GM12878 (cell line): ENCODE results near the gene MYBL2. TPM values are rescaled to one million over a fixed set of nuclear protein-coding genes. Genes with fewer than 3 reads are reported as not detected.

ENCODE experiments used
- ATAC-seq: fragments of 200-7000 bp; cut with Tn5 transposase; 3 replicates; pipeline ENCODE4 v1.9.1; 2020; ENCODE audit warnings: mild to moderate bottlenecking, moderate library complexity
- BruUV-seq: library from RNA; stranded (reverse); fragments of 400-500 nt; replicated peaks from 2 replicates; lab custom pipeline; 2021; lab: Mats Ljungman, UMichigan
- CTCF ChIA-PET: fragments of 300-600 bp; sonication (Branson Sonifier 250); formaldehyde crosslinking; extraction: SDS; loops from one replicate; lab custom pipeline; 2021; ENCODE audit warnings: inconsistent platforms; lab: Yijun Ruan, JAX
- POLR2A ChIA-PET: fragments of 350-600 bp; formaldehyde crosslinking; extraction: SDS; loops from one replicate; lab custom pipeline; 2021; ENCODE audit warnings: inconsistent platforms; lab: Charles Lee
- RAD21 ChIA-PET: fragments of 300-600 bp; sonication (Branson Sonifier 250); formaldehyde crosslinking; loops from one replicate; lab custom pipeline; 2023; ENCODE audit warnings: antibody characterized with exemption; ENCODE audit not compliant: unreplicated experiment; lab: Charles Lee
- SMC1A ChIA-PET: fragments of 300-600 bp; sonication (Branson Sonifier 250); formaldehyde crosslinking; loops from one replicate; lab custom pipeline; 2023; ENCODE audit not compliant: unreplicated experiment, uncharacterized antibody; lab: Charles Lee
- DNase-seq: peaks from one replicate; pipeline ENCODE4 v3.0.0-alpha.2; 2011; ENCODE audit warnings: low read depth, low spot score
- FAIRE-seq: peaks from 3 replicates; lab custom pipeline; 2011; peaks lifted over from hg19 to GRCh38; lab: Jason Lieb, UNC
- H2AFZ ChIP-seq: 2 replicates; pipeline ENCODE4 v1.6.0; 2011; ENCODE audit warnings: low read depth, low read length, control low read depth; ENCODE audit not compliant: control insufficient read depth
- H3K27ac ChIP-seq: 2 replicates; pipeline ENCODE4 v1.5.1; 2011; ENCODE audit warnings: control low read depth; ENCODE audit not compliant: control insufficient read depth, insufficient read depth
- H3K27me3 ChIP-seq, 2 experiments: replicated peaks in 1 of 2; 2 replicates each; pipeline versions ENCODE4 v1.6.0 to v1.6.1; 2011; ENCODE audit warnings: low read length in 1 of 2; ENCODE audit not compliant: control insufficient read depth in 2 of 2, insufficient read depth in 2 of 2
- H3K36me3 ChIP-seq, 2 experiments: 2 replicates each; pipeline ENCODE4 v1.5.1; 2011; ENCODE audit warnings: low read length in 1 of 2; ENCODE audit not compliant: control insufficient read depth in 2 of 2, insufficient read depth in 2 of 2
- H3K4me1 ChIP-seq: 2 replicates; pipeline ENCODE4 v1.6.1; 2011; ENCODE audit warnings: mild to moderate bottlenecking, low read length, moderate library complexity, mixed read lengths; ENCODE audit not compliant: control insufficient read depth, insufficient read depth
- H3K4me2 ChIP-seq: 2 replicates; pipeline ENCODE4 v1.6.0; 2011; ENCODE audit warnings: control low read depth; ENCODE audit not compliant: control insufficient read depth, insufficient read depth
- H3K4me3 ChIP-seq: fragments of 200-600 bp; sonication (generic); 2 replicates; pipeline ENCODE4 v1.5.1; 2016
- H3K79me2 ChIP-seq: 2 replicates; pipeline ENCODE4 v1.6.0; 2011; ENCODE audit warnings: low read length; ENCODE audit not compliant: control insufficient read depth, insufficient read depth
- H3K9ac ChIP-seq: 2 replicates; pipeline ENCODE4 v1.8.0; 2011; ENCODE audit warnings: low read length, control low read depth, mixed read lengths; ENCODE audit not compliant: control insufficient read depth, insufficient read depth
- H3K9me3 ChIP-seq: replicated peaks from 3 replicates; pipeline ENCODE4 v1.5.1; 2011; ENCODE audit warnings: mild to moderate bottlenecking, low read length; ENCODE audit not compliant: control insufficient read depth, insufficient read depth
- H4K20me1 ChIP-seq: 2 replicates; pipeline ENCODE4 v1.6.0; 2011; ENCODE audit not compliant: control insufficient read depth, insufficient read depth
- EGR1 ChIP-seq, 2 experiments: IDR thresholded peaks; 1 replicate in 1 of 2; 2 replicates in 1 of 2; pipeline ENCODE4 v1.6.1; 2011 to 2012; ENCODE audit warnings: low read depth in 2 of 2, low read length in 2 of 2, borderline replicate concordance in 1 of 2, mild to moderate bottlenecking in 1 of 2, moderate library complexity in 1 of 2
- FOS ChIP-seq: IDR thresholded peaks from 3 replicates; pipeline ENCODE4 v1.6.1; 2011; ENCODE audit warnings: borderline replicate concordance; ENCODE audit not compliant: insufficient read length; ENCODE audit errors: extremely low read depth
- FOXK2 ChIP-seq: fragments of 450-650 bp; IDR thresholded peaks from 2 replicates; pipeline ENCODE4 v1.6.1; 2017; ENCODE audit warnings: mild to moderate bottlenecking, moderate library complexity
- HDGF ChIP-seq: fragments of 450-650 bp; IDR thresholded peaks from 2 replicates; pipeline ENCODE4 v1.6.1; 2016; ENCODE audit warnings: antibody characterized with exemption
- JUND ChIP-seq: IDR thresholded peaks from 2 replicates; pipeline ENCODE4 v1.6.1; 2012; ENCODE audit warnings: low read depth, mild to moderate bottlenecking, low read length, improper control_type of control experiment, moderate library complexity
- NR2C2 ChIP-seq: IDR thresholded peaks from 2 replicates; pipeline ENCODE4 v1.6.1; 2011; ENCODE audit warnings: borderline replicate concordance, low read depth; ENCODE audit not compliant: control insufficient read depth, insufficient read length
- RAD21 ChIP-seq: IDR thresholded peaks from 2 replicates; pipeline ENCODE4 v1.6.1; 2011; ENCODE audit warnings: mild to moderate bottlenecking, low read depth, low read length, moderate library complexity; ENCODE audit not compliant: insufficient read depth
- RAD51 ChIP-seq: fragments of 450-650 bp; IDR thresholded peaks from 2 replicates; pipeline ENCODE4 v1.6.1; 2016; ENCODE audit warnings: moderate library complexity, mild to moderate bottlenecking, inconsistent platforms
- SIN3A ChIP-seq: IDR thresholded peaks from 2 replicates; pipeline ENCODE4 v1.6.1; 2012; ENCODE audit warnings: low read depth, low read length, improper control_type of control experiment
- SIX5 ChIP-seq: IDR thresholded peaks from 2 replicates; pipeline ENCODE4 v1.6.1; 2011; ENCODE audit warnings: mild to moderate bottlenecking, low read depth, low read length, moderate library complexity; ENCODE audit not compliant: severe bottlenecking
- SREBF2 ChIP-seq: IDR thresholded peaks from 2 replicates; pipeline ENCODE4 v1.6.1; 2012; ENCODE audit warnings: mild to moderate bottlenecking, low read length
- ZBTB33 ChIP-seq: fragments of 450-650 bp; IDR thresholded peaks from 2 replicates; pipeline ENCODE4 v1.6.1; 2017; ENCODE audit warnings: mild to moderate bottlenecking
- ZNF217 ChIP-seq: fragments of 450-650 bp; IDR thresholded peaks from 2 replicates; pipeline ENCODE4 v1.6.1; 2017; ENCODE audit warnings: antibody characterized with exemption, mild to moderate bottlenecking
- ZNF687 ChIP-seq: fragments of 450-650 bp; IDR thresholded peaks from 2 replicates; pipeline ENCODE4 v1.6.1; 2017; ENCODE audit warnings: mild to moderate bottlenecking, moderate library complexity
- WGBS: methylation state at CpG from one replicate; pipeline ENCODE4 v1.1.6; 2016; ENCODE audit warnings: low lambda C conversion rate; ENCODE audit not compliant: insufficient replicate concordance, insufficient coverage; ENCODE audit errors: missing lambda C conversion rate; 5-methylcytosine and 5-hydroxymethylcytosine counted together
- in situ Hi-C: fragments of 300-500 bp; cut with MboI; formaldehyde crosslinking; loops from 9 replicates; pipeline ENCODE4 v1.14.3; 2018; ENCODE audit warnings: mixed read lengths
- intact Hi-C: fragments of 100-400 bp; cut with micrococcal nuclease; formaldehyde crosslinking; loops from one replicate; pipeline ENCODE4 v1.14.2; 2022; ENCODE audit not compliant: unreplicated experiment
- polyA plus RNA-seq, 11 experiments: library from polyadenylated mRNA; depleted of rRNA in 4 of 11; unstranded in 6 of 11; stranded (reverse) in 5 of 11; fragments of >200 nt; fragmentation: Nextera tagmentation in 4 of 11; fragmentation: Illumina TruSeq in 1 of 11; extraction: Ambion mirVana in 4 of 11; extraction: Trizol in 1 of 11; gene quantifications; 1 replicate in 1 of 11; 2 replicates in 10 of 11; pipeline versions ENCODE4 v1.2.1 to v1.2.3, GENCODE V29; 2011 to 2016; ENCODE audit warnings: inconsistent platforms in 2 of 11, missing spikeins in 2 of 11, low read depth in 1 of 11
- total RNA-seq, 4 experiments: library from RNA; depleted of rRNA in 3 of 4; stranded (reverse); fragments of >200 nt in 3 of 4; fragmentation: Illumina TruSeq in 1 of 4; extraction: Trizol in 1 of 4; gene quantifications; 2 replicates each; pipeline versions ENCODE4 v1.2.1 to v1.2.3, GENCODE V29; 2013 to 2021

MYBL2 gene
- total and polyA plus RNA-seq, 10 of the 15 experiments (the other 5 are each of a cell fraction or from before 2014, with no cell fraction given) = 4.5 to 213 (median 74.2) TPM

- TF ChIP-seq ZNF217 (no peak), SIN3A (no peak), FOXK2 (no peak), ZBTB33 (no peak), SIX5 (no peak), EGR1 (IDR thresholded peaks at IDR 0.05; ENCODE audit: borderline replicate concordance in 1 of 2, low read depth in 2 of 2, low read length in 2 of 2) (no peak), ZNF687 (no peak), RAD21 (no peak), FOS (no peak), RAD51 (no peak), NR2C2 (no peak), SREBF2 (no peak), JUND (no peak), HDGF (no peak)
- TF ChIP-seq, all 136 proteins: peak for 0
- no TSS peak for BruUV-seq
- H4K20me1 ChIP-seq = no peaks in the 10 kb centered on the region
- H3K79me2 ChIP-seq = no peaks in the 10 kb centered on the region
- H3K4me2 ChIP-seq = no peak overlapping the region
- CTCF ChIA-PET = no interaction called here
- no peaks in the 10 kb centered on the region; the same call in 1 of the 3 replicates for H3K9me3 ChIP-seq
- intact Hi-C loops = no loop called here
- DNase-seq (no peak), FAIRE-seq (no peak), ATAC-seq (no peak)
- H3K4me1 ChIP-seq = peaks cover 4% of the 10 kb centered on the region; the same call in 1 of the 2 replicates
- H2AFZ ChIP-seq = no peak overlapping the region
- H3K4me3 ChIP-seq = no peak overlapping the region
- H3K27me3 ChIP-seq = no peaks in the 10 kb centered on the region
- H3K9ac ChIP-seq = no peak overlapping the region
- POLR2A ChIA-PET = no interaction called here
- SMC1A ChIA-PET = no interaction called here
- in situ Hi-C loops = no loop called here
- peaks cover 9 to 18% of the 10 kb centered on the region in 2 experiments; a peak in 3 of 4 replicates for H3K36me3 ChIP-seq
- 7% methylated on average over 1 of the region's 1 CpG for WGBS
- RAD21 ChIA-PET = interaction anchor here (2.0 kb wide), 1 partner anchor 14 kb away, joined by 4 read pairs; no protein-coding TSS in a partner anchor
- H3K27ac ChIP-seq = no peak overlapping the region; the same call in 1 of the 2 replicates
Observed at GRCh38 chr20:43720007-43720406, 53.1 kb downstream of the MYBL2 start.
